H9 (cell line): ENCODE measurements around the gene DDX1. TPM values are rescaled to one million over a fixed set of nuclear protein-coding genes. Genes with fewer than 3 reads are reported as not detected.

ENCODE experiments used
- DNase-seq: peaks from one replicate; pipeline ENCODE4 v3.0.0-alpha.2; 2017
- H2AFZ ChIP-seq: one replicate; pipeline ENCODE4 v1.6.1; 2013; ENCODE audit warnings: mild to moderate bottlenecking, low read length, control low read depth, moderate library complexity
- H2AK5ac ChIP-seq: 2 replicates; pipeline ENCODE4 v1.6.1; 2013; ENCODE audit warnings: low read length, control low read depth, mixed read lengths; ENCODE audit not compliant: insufficient read length
- H2BK120ac ChIP-seq: one replicate; pipeline ENCODE4 v1.6.1; 2013; ENCODE audit warnings: low read depth, mild to moderate bottlenecking, low read length, control low read depth, inconsistent platforms; ENCODE audit not compliant: poor library complexity, severe bottlenecking
- H2BK12ac ChIP-seq: 2 replicates; pipeline ENCODE4 v1.6.1; 2013; ENCODE audit warnings: low read length, control low read depth, mixed read lengths, low read depth; ENCODE audit not compliant: insufficient read length
- H2BK15ac ChIP-seq: 2 replicates; pipeline ENCODE4 v1.6.1; 2013; ENCODE audit warnings: low read depth, low read length, control low read depth
- H2BK20ac ChIP-seq: one replicate; pipeline ENCODE4 v1.6.1; 2013; ENCODE audit warnings: low read depth, mild to moderate bottlenecking, low read length, control low read depth, inconsistent platforms; ENCODE audit not compliant: poor library complexity, severe bottlenecking
- H2BK5ac ChIP-seq: 2 replicates; pipeline ENCODE4 v1.6.1; 2013; ENCODE audit warnings: low read length, control low read depth, mixed read lengths; ENCODE audit not compliant: insufficient read length
- H3K14ac ChIP-seq: 2 replicates; pipeline ENCODE4 v1.6.1; 2013; ENCODE audit warnings: low read length, control low read depth; ENCODE audit not compliant: insufficient read depth
- H3K18ac ChIP-seq: 2 replicates; pipeline ENCODE4 v1.6.1; 2013; ENCODE audit warnings: low read depth, mild to moderate bottlenecking, mixed read lengths, low read length, control low read depth; ENCODE audit not compliant: insufficient read length
- H3K23ac ChIP-seq: 2 replicates; pipeline ENCODE4 v1.6.1; 2013; ENCODE audit warnings: low read length, control low read depth, mixed read lengths, low read depth; ENCODE audit not compliant: insufficient read length
- H3K23me2 ChIP-seq: 2 replicates; pipeline ENCODE4 v1.6.1; 2013; ENCODE audit warnings: low read depth, mild to moderate bottlenecking, mixed read lengths, low read length, control low read depth; ENCODE audit not compliant: insufficient read length, poor library complexity, severe bottlenecking
- H3K27ac ChIP-seq: 2 replicates; pipeline ENCODE4 v1.5.1; 2013; ENCODE audit warnings: low read length, control low read depth, mixed read lengths, low read depth; ENCODE audit not compliant: insufficient read length
- H3K27me3 ChIP-seq: 2 replicates; pipeline ENCODE4 v1.6.1; 2013; ENCODE audit warnings: low read length, control low read depth, inconsistent platforms; ENCODE audit not compliant: insufficient read depth
- H3K4ac ChIP-seq: 2 replicates; pipeline ENCODE4 v1.6.1; 2013; ENCODE audit warnings: low read depth, mild to moderate bottlenecking, control low read depth, inconsistent platforms, low read length, moderate library complexity
- H3K4me1 ChIP-seq: 2 replicates; pipeline ENCODE4 v1.6.1; 2013; ENCODE audit warnings: low read length, control low read depth, inconsistent platforms; ENCODE audit not compliant: insufficient read depth
- H3K4me2 ChIP-seq: 2 replicates; pipeline ENCODE4 v1.6.1; 2013; ENCODE audit warnings: low read length, control low read depth, mixed read lengths; ENCODE audit not compliant: insufficient read length, insufficient read depth
- H3K56ac ChIP-seq: 2 replicates; pipeline ENCODE4 v1.6.1; 2013; ENCODE audit warnings: low read depth, mild to moderate bottlenecking, mixed read lengths, low read length, control low read depth; ENCODE audit not compliant: insufficient read length
- H3K79me1 ChIP-seq: 2 replicates; pipeline ENCODE4 v1.6.1; 2013; ENCODE audit warnings: low read depth, mild to moderate bottlenecking, moderate library complexity, low read length, control low read depth, inconsistent platforms; ENCODE audit not compliant: insufficient read depth, poor library complexity, severe bottlenecking
- H3K79me2 ChIP-seq: 2 replicates; pipeline ENCODE4 v1.6.1; 2013; ENCODE audit warnings: low read length, control low read depth, inconsistent platforms; ENCODE audit not compliant: insufficient read depth
- H3K9ac ChIP-seq: 2 replicates; pipeline ENCODE4 v1.6.1; 2013; ENCODE audit warnings: low read length, control low read depth, mixed read lengths; ENCODE audit not compliant: insufficient read length; ENCODE audit errors: extremely low read depth
- H3K9me3 ChIP-seq: one replicate; pipeline ENCODE4 v1.6.1; 2013; ENCODE audit warnings: low read depth, low read length, inconsistent platforms; ENCODE audit not compliant: control insufficient read depth
- H3T11ph ChIP-seq: one replicate; pipeline ENCODE4 v1.6.1; 2013; ENCODE audit warnings: mild to moderate bottlenecking, low read length, control low read depth, inconsistent platforms
- H4K20me1 ChIP-seq: one replicate; pipeline ENCODE4 v1.6.1; 2013; ENCODE audit not compliant: control insufficient read depth, insufficient read length, insufficient read depth
- H4K5ac ChIP-seq: 2 replicates; pipeline ENCODE4 v1.6.1; 2013; ENCODE audit warnings: low read depth, mild to moderate bottlenecking, mixed read lengths, low read length, control low read depth; ENCODE audit not compliant: insufficient read length
- H4K8ac ChIP-seq: replicated peaks from 2 replicates; pipeline ENCODE4 v1.6.1; 2013; ENCODE audit warnings: low read length, control low read depth, mixed read lengths, low read depth; ENCODE audit not compliant: insufficient read length
- H4K91ac ChIP-seq: 2 replicates; pipeline ENCODE4 v1.6.1; 2013; ENCODE audit warnings: low read depth, mild to moderate bottlenecking, moderate library complexity, mixed read lengths, low read length, control low read depth; ENCODE audit not compliant: insufficient read length
- H3K27ac Mint-ChIP-seq, 3 experiments: 2 replicates in 2 of 3; 3 replicates in 1 of 3; pipeline ENCODE4 v1.8.0; 2020 to 2021; ENCODE audit warnings: mixed read lengths in 3 of 3, mild to moderate bottlenecking in 1 of 3, moderate library complexity in 1 of 3
- H3K27me3 Mint-ChIP-seq: 2 replicates; pipeline ENCODE4 v1.8.0; 2021; ENCODE audit warnings: low read depth, mild to moderate bottlenecking, moderate library complexity, mixed read lengths
- H3K36me3 Mint-ChIP-seq, 3 experiments: 2 replicates in 2 of 3; 3 replicates in 1 of 3; pipeline ENCODE4 v1.8.0; 2020 to 2021; ENCODE audit warnings: low read depth in 3 of 3, mixed read lengths in 3 of 3; ENCODE audit not compliant: insufficient read depth in 1 of 3
- H3K4me1 Mint-ChIP-seq, 2 experiments: 2 replicates each; pipeline ENCODE4 v1.8.0; 2020; ENCODE audit warnings: mixed read lengths in 2 of 2
- H3K4me3 Mint-ChIP-seq, 2 experiments: 2 replicates in 1 of 2; 3 replicates in 1 of 2; pipeline ENCODE4 v1.8.0; 2020 to 2021; ENCODE audit warnings: mild to moderate bottlenecking in 2 of 2, mixed read lengths in 2 of 2, moderate library complexity in 1 of 2
- H3K9me3 Mint-ChIP-seq, 2 experiments: 2 replicates in 1 of 2; 3 replicates in 1 of 2; pipeline ENCODE4 v1.8.0; 2020; ENCODE audit warnings: mild to moderate bottlenecking in 2 of 2, mixed read lengths in 2 of 2, moderate library complexity in 1 of 2
- CTCF ChIP-seq: fragments of 200-600 bp; sonication (generic); conservative IDR thresholded peaks from 3 replicates; pipeline ENCODE4 v1.8.0; 2021; ENCODE audit warnings: antibody characterized with exemption, mild to moderate bottlenecking
- WGBS: extraction: QIAGEN DNeasy Blood & Tissue Kit; methylation state at CpG from one replicate; pipeline ENCODE4 v1.1.7; 2013; ENCODE audit warnings: missing lambda C conversion rate, low lambda C conversion rate, mixed read lengths; ENCODE audit not compliant: insufficient read length; ENCODE audit errors: extremely low coverage; 5-methylcytosine and 5-hydroxymethylcytosine counted together
- total RNA-seq: library from RNA; stranded (reverse); gene quantifications from 2 replicates; pipeline ENCODE4 v1.2.1, GENCODE V29; 2021

The DDX1 gene
- total RNA-seq, 1 experiment from 2014 or later, result 120 TPM

- H3K56ac ChIP-seq, result no peak overlapping the region
- no peak overlapping the region for H4K91ac ChIP-seq
- H3K79me1 ChIP-seq, result no peaks in the 10 kb centered on the region
- no peak overlapping the region for H3K4me2 ChIP-seq
- H2BK12ac ChIP-seq, result no peak overlapping the region
- no peaks in the 10 kb centered on the region for H3K4me1 ChIP-seq
- no peak for TF ChIP-seq CTCF
- no peaks in the 10 kb centered on the region for H3K23me2 ChIP-seq
- H3K23ac ChIP-seq, result no peak overlapping the region
- no peak overlapping the region for H4K5ac ChIP-seq
- no peak overlapping the region for H2BK120ac ChIP-seq
- no peak overlapping the region for H2AFZ ChIP-seq
- H3K27ac ChIP-seq, result no peak overlapping the region
- no peak overlapping the region for H3K9ac ChIP-seq
- H3K9me3 Mint-ChIP-seq, result no peaks in the 10 kb centered on the region
- no peak overlapping the region for H4K8ac ChIP-seq
- DNase-seq, result no peak
- no peak overlapping the region for H3K4ac ChIP-seq
- no peak overlapping the region for H2AK5ac ChIP-seq
- H3K79me2 ChIP-seq, result no peaks in the 10 kb centered on the region
- no peaks in the 10 kb centered on the region for H3K27me3 Mint-ChIP-seq
- no peaks in the 10 kb centered on the region for H3K4me1 Mint-ChIP-seq
- peaks cover 24 to 74% (median 59%) of the 10 kb centered on the region in 3 experiments; a peak in 6 of 7 replicates for H3K36me3 Mint-ChIP-seq
- H3K9me3 ChIP-seq, result no peaks in the 10 kb centered on the region
- H2BK15ac ChIP-seq, result no peak overlapping the region
- no peak overlapping the region for H3T11ph ChIP-seq
- H4K20me1 ChIP-seq, result no peaks in the 10 kb centered on the region
- no CpG with 5 or more reads among the region's 5 CpGs for WGBS
- no peak overlapping the region for H2BK5ac ChIP-seq
- H3K18ac ChIP-seq, result no peak overlapping the region
- no peak overlapping the region for H3K27ac Mint-ChIP-seq
- H2BK20ac ChIP-seq, result no peak overlapping the region
- H3K14ac ChIP-seq, result no peak overlapping the region
- H3K4me3 Mint-ChIP-seq, result no peak overlapping the region; a peak in 1 of 5 replicates
- H3K27me3 ChIP-seq, result no peaks in the 10 kb centered on the region
Observed at GRCh38 chr2:15619510-15619909, 27.8 kb downstream of the DDX1 start.
